Fibroblast of villous mesenchyme (primary cell): Measurements from ENCODE around the gene CFAP58. TPM values are rescaled to one million over a fixed set of nuclear protein-coding genes. Genes with fewer than 3 reads are reported as not detected.

Source experiments
- DNase-seq: peaks from one replicate; pipeline ENCODE4 v3.0.0-alpha.2; 2010; ENCODE audit warnings: low read depth
- H3K4me3 ChIP-seq: 2 replicates; pipeline ENCODE4 v1.5.1; 2011; ENCODE audit warnings: low read depth, mild to moderate bottlenecking, low read length
- CTCF ChIP-seq: IDR thresholded peaks from 2 replicates; pipeline ENCODE4 v1.5.1; 2012; ENCODE audit warnings: low read depth, mild to moderate bottlenecking, low read length; ENCODE audit not compliant: insufficient read depth
- total RNA-seq: library from RNA; depleted of rRNA; stranded (reverse); fragments of >200 nt; gene quantifications from 2 replicates; pipeline ENCODE4 v1.2.3, GENCODE V29; 2012

The CFAP58 gene
- total RNA-seq, 1 donor: 0.43 TPM

- no peak for TF ChIP-seq CTCF
- no peak for DNase-seq
These were observed 21.2 kb upstream of the CFAP58 start for GRCh38 chr10:104332243-104333031.

GRCh38 chr10:104333032-104333727, 20.5 kb upstream of the CFAP58 start:
- DNase-seq: no peak
- no peak overlapping the region for H3K4me3 ChIP-seq
- TF ChIP-seq CTCF: no peak

More at GRCh38 chr10:104332243-104333031, 21.2 kb upstream of the CFAP58 start:
- no peak overlapping the region for H3K4me3 ChIP-seq

- no peak for TF ChIP-seq CTCF
- no peak for DNase-seq
- H3K4me3 ChIP-seq: no peak overlapping the region
These were observed 19.8 kb upstream of the CFAP58 start for GRCh38 chr10:104333728-104334373.

- no peak for DNase-seq
- no peak overlapping the region for H3K4me3 ChIP-seq
- TF ChIP-seq CTCF: no peak
These were observed 19.1 kb upstream of the CFAP58 start for GRCh38 chr10:104334561-104334960.

- no peak for TF ChIP-seq CTCF
- no peak for DNase-seq
- no peak overlapping the region for H3K4me3 ChIP-seq
These were observed 18.5 kb upstream of the CFAP58 start for GRCh38 chr10:104334965-104335650.

GRCh38 chr10:104336821-104337467, 16.7 kb upstream of the CFAP58 start:
- DNase-seq: peak; percentile 91
- TF ChIP-seq CTCF: no peak
- H3K4me3 ChIP-seq: peak overlapping the region; percentile 87
